HG03457 (cell line): ENCODE results near the gene DTX2.
"Not testable (repeated sequence)": the region's sequence is repeated elsewhere in the genome, so short reads cannot be mapped to it uniquely, and the experiment has no call there.

Source experiments
- ATAC-seq: cut with Tn5 transposase; IDR thresholded peaks from one replicate; pipeline ENCODE4 v1.9.1; 2021; ENCODE audit warnings: moderate number of reproducible peaks; ENCODE audit not compliant: unreplicated experiment

Gene DTX2

GRCh38 chr7:76511200-76511910 lies 49.8 kb downstream of the DTX2 start:
- ATAC-seq = not testable (repeated sequence)

DNA sequence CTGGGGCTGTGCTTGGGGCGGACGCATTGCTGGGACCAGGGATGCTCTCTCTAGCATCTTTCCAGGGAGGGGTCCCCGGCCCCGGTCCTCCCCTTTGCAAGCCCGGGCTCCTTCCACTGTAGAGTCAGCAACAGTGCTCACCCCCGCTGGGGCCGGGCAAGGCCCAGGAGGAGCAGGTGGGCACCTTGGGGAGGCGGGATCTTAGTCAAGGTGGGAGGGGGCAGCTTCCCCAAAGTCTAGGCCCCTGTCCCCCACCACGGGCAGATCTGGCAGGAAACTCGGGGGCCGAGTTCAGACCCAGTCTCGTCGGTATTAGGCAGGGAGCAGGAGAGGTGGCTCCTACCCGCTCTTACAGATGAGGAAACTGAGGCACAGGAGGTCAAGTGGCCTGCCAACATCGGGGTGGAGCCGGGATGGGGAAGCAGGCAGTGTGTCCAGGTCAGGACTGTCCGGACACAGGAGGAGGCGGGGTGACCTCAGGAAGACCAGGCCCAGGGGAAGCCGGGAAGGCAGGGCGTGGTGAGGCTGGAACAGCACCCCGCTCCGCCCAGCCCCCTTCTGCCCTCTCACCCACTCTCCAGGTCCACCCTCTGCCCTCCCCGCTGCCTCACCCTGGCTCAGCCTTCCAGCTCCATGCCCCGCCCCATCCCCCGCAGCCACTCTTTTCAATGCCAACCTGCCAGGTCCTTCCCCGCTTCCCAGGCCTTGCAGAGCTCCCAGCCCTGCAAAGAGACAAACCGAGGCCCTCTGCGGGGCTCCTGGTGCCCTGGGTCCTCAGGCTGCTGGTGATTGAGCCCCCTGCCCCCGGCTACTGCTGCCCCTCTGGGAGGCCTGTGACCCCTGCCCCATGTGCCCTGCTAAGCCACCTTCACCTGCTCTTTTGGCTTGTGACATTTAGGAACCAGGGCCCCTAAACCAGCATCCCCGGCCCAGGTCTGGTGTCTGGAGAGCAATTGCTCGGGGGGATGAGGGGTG lies 50.7 kb downstream of the DTX2 start:
- not testable (repeated sequence) for ATAC-seq

DNA sequence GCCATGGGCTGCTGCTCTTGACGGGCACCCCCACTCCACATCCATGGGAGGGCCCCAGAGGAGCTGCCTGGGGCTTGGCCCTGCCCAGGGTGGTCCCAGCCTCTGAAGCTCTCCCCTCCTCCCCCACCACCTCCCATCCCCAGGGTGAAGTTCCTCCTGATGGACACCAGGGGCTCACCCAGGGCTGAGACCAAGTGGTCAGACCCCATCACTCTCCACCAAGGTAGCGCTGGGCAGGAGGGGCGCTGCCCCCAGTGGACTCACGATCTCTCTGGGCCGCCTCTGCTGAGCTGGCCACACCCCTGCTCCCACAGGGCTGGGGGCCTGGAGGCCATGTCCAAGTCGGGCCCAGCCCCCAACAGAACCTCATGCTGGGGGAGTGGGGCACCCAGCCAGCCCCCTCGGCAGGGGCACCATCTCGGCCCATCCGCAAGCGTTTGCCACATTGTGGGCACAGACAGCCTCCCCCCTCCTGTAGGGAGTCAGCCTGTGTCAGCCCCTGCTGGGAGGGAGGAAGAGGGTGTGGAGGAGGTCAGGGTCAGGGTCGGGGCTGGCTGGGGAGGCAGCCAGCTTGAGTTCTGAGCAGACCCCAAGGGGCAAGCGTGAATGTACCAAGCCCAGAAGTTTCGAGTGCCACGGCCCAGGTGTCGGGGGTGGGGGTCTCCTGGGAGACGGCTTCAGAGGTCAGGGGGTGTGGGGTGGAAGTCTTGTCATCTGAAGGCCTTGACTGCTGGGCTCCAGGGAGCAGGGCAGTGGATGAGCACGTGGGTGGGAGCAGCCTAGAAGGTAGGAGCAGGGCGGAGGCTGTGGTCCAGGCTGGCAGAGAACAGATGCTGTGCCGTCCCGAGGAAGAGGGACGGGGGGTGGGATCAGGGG lies 51.7 kb downstream of the DTX2 start:
- no peak for ATAC-seq

- no peak for ATAC-seq
Measured at GRCh38 chr7:76513817-76514799, 52.6 kb downstream of the DTX2 start.

GRCh38 chr7:76514926-76515771 lies 53.6 kb downstream of the DTX2 start:
- ATAC-seq = no peak

GRCh38 chr7:76515999-76516443 lies 54.5 kb downstream of the DTX2 start:
- no peak for ATAC-seq

GRCh38 chr7:76516932-76517331 lies 55.4 kb downstream of the DTX2 start:
- ATAC-seq = not testable (repeated sequence)

- not testable (repeated sequence) for ATAC-seq
Measured at GRCh38 chr7:76526183-76526582, 64.7 kb downstream of the DTX2 start.

- not testable (repeated sequence) for ATAC-seq
Measured at GRCh38 chr7:76531643-76532042, 70.1 kb downstream of the DTX2 start.

- ATAC-seq = not testable (repeated sequence)
Measured at GRCh38 chr7:76543197-76543596, 81.7 kb downstream of the DTX2 start, which contains the start of gene SPDYE16. Gene SPDYE16 (minus strand): TSS chr7:76543297. CDS start chr7:76541459, 1,838 bp downstream.

DNA sequence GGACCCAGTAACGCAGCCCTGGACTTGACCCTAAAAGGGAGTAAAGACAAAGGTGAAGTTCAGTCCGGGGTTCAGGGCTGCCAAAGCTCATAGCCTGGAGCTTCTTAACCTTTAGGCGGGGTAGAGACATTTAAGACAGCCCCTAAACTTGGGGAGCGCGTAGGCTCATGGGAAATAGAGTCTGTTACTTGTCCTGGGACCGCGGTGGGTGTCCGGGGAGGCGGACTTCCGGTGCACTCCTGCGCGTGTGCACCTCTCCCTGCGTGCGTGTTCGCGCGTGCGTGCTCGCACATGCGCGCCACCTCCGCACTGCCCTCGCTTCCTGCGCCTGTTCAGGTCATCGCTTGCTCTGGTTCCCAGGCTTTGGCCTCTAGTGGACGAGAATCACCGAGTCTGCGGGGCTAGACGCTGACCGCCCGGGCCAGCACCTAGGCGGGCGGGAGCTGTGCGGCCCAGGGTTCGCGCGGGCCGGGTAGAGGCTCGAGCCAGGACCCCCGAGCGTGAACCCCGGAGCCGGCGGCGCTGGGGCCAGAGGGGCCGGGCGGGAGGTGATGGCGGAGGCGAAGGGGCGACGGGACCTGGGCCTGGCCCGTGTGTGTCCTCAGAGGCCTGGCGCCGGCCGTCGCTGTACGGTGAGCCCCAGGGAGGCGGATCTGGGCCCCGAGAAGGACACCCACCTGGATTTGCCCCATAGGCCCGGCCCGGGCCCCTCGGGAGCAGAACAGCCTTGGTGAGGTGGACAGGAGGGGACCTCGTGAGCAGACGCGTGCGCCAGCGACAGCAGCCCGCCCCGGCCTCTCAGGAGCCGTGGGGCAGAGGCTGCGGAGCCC lies 87.7 kb downstream of the DTX2 start:
- peak; percentile 99 for ATAC-seq

DNA sequence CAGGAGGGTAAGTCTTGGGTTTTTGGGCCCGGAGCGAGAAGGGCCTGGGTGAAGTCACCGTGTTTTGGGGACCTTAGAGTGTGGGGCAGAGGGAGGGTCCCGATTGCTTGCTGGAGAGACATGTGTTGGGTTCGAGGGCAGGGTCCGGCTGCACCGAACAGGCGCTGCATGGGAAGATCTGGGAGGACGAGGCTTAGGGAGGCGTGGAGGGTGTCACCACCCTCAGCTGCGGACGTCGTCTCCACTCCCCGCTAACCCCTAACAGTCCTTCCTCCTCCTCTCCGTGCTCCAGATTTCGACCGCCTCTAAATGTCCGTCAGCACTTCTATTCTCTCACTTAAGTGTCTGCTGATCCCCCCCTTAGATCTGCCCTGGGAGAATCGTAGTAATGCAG lies 88.3 kb downstream of the DTX2 start:
- ATAC-seq = not testable (repeated sequence)

GRCh38 chr7:76551992-76552391 lies 90.5 kb downstream of the DTX2 start:
- not testable (repeated sequence) for ATAC-seq
